ENCODE results near the gene KRT17.
A peak's percentile ranks its signal among the peaks of the same experiment; 100 is the strongest.
"Not testable (repeated sequence)": the region's sequence is repeated elsewhere in the genome, so short reads cannot be mapped to it uniquely, and the experiment has no call there.

The KRT17 gene

DNA sequence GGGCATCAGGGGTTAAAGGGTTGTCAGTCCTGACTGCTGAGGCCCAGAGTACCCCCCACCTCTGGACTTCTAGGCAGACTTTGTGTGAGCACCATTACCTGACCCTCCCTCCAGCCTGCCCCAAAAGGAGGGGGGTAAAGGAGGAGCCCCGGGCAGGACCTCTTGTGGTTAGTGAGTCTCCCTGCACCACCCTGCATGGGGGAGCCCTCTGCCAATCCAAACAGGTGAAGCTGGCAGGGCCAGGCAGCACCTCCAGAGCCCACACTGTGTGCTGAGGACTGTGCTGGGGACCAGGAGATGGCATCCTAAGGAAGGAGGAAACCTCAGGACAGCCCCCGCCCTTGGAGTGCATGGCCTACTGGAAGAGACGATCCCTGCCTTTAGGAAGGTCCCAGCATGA lies 35.1 kb downstream of the KRT17 start:
- DNase-seq: no peak

DNA sequence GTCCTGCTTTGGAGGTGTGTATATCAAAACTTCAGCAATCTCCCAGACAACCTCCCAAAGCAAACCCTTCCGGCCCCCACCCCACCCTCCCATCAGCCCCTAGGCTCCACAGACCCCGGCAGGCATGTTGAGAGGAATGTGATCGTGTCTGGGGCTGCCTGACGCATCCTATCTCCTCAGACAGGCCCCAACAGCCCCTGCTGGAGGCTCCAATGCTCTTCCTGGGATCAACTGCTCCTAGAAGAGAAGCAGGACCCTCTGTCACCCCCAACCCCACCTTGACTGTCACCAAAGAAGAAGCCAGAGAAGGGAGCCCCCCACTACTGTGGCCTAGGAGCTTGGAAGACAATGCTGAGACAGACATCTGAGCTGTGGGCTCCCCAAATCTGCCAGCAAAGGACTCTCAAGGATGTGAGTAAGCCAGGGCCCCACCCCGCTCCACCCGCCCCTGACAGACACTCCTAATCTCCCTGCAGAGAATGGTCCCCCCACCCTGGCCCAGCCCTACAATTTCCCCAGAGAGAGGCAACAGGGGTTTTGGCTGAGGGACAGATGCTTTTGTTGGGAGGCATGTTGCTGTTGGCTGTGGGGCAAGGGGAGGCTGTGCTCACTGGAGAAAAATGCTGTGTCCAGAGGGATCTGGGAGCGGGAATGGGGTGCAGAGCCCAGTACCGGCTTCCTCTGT lies 36.1 kb downstream of the KRT17 start:
- DNase-seq: no peak

DNA sequence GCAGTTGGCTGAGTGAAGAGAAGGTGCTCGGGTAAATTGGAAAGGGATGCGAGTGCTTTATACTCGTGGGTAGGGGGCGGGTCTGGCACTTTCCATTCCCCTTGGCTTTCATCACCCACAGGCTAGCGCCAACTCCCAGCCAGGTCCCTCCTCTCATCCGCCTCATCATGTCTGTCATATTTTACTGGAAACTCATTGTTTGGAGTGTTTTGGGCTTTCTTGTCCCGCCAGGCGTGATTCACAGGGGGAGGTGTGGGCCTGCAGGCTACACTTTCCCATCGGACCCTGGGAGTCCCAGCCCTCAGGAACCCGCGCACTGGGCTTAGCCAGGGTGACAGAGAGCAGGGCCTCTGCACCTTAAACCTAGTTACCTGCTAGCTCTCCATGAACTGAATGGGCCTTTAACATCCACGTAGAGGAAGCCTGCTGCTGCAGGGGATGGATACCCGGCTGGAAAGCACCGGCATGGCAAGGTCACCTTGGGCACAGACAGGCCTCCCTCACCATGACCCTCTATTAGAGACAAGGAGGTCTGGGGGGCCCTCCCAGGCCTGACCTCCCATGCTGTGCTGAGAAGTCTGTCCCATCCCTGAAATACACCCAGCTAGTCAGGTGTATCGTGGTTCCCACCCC lies 37.4 kb downstream of the KRT17 start, which contains the start of gene KRT14:
Gene KRT14 (minus strand): TSS at position 33 of the 633 bp plus-strand sequence. CDS start 61 bp downstream, outside the sequence.
- DNase-seq: no peak

DNA sequence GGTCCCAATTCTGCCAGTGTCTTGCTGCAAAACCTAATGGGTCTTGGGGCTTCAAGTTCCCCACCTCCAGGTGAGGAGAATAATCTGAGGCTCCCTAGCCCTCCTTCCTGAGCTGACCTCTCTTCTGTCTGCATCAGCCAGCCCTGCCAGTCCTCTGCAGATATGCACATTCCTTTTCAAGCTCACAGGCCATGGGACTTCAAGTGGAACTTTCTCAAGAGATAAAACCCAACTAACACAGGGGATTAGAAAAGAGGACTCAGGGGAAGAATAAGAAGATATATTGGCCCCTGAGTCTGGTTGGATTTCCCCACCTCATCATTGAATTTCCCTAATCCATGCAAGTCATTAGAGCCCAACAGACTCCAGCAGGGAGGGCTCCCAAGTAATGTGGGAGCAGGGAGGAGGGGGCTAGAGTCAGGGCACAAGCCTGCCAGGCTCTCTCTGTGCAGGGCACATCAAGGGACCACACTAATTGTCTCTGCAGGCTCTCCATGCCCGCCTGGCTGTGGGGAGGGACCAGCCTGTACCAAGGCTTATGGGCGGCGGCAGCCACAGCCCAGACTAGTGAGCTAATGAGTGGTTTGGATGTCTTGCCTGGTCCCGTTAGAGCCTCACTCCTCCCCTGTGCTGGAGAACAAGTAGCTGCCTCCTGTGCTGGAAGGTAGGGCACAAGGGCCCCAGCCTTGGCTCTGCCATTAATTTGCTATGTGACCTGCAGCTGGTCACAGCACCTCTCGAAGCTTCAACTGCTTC lies 38.9 kb downstream of the KRT17 start:
- peak; percentile 31 for DNase-seq

DNA sequence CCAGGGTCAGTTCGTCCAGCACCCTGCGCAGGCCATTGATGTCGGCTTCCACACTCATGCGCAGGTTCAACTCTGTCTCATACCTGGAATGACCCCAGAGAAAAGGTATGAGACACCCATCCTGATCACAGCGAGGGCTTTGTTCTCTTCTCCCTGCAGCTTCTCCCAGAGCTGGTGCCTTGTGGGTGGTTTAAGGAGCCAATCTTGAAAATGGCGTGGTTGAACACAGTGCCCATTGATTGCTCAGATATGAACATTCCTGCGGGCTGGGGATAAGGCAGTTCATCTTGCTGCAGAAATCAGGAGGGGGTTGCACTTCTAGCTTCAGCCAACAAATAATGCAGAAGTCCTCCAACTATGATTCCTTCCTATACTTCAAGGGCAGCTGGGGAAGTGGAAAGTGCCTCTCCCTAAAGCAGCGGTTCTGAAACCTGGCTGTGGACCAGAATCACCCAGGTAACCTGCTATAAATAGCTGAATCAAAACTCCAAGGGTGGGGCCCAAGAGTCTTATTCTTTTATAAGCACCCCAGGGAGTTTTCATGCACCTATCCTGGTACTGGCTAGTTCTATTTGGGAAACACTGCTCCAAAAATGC lies 39.9 kb downstream of the KRT17 start:
- DNase-seq: not testable (repeated sequence)

DNA sequence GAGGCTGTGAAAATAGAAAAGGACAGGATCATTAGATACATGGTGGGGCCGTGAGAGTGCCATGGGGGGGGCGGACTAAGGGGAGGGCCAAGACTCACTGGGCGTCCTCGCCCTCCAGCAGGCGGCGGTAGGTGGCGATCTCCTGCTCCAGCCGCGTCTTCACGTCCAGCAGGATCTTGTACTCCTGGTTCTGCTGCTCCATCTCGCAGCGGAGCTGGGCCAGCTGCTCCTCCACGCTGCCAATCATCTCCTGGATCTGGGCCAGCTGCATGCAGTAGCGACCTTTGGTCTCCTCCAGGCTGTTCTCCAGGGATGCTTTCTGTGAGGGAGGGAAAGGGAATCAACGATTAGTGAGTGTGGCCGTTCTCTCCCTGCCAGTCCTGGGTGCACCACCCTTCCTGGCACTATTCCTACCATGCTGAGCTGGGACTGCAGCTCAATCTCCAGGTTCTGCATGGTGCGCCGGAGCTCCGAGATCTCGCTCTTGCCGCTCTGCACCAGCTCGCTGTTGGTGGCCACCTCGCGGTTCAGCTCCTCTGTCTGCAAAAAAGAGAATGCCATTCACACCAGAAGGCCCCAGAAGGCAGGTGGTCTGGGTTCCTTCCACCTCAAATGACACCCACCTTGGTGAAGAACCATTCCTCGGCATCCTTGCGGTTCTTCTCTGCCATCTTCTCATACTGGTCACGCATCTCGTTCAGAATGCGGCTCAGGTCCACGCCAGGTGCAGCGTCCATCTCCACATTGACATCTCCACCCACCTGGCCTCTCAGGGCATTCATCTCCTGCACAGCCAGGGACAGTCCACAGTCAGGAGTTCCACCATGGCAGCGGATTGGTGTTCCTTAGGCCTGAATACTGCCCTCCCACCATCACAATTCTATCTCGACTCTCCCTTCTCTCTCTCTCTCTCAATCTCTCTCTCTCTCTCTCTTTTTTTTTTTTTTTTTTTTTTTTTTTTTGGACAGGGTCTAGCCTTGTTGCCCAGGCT lies 40.9 kb downstream of the KRT17 start:
- DNase-seq: peak; percentile 60

DNA sequence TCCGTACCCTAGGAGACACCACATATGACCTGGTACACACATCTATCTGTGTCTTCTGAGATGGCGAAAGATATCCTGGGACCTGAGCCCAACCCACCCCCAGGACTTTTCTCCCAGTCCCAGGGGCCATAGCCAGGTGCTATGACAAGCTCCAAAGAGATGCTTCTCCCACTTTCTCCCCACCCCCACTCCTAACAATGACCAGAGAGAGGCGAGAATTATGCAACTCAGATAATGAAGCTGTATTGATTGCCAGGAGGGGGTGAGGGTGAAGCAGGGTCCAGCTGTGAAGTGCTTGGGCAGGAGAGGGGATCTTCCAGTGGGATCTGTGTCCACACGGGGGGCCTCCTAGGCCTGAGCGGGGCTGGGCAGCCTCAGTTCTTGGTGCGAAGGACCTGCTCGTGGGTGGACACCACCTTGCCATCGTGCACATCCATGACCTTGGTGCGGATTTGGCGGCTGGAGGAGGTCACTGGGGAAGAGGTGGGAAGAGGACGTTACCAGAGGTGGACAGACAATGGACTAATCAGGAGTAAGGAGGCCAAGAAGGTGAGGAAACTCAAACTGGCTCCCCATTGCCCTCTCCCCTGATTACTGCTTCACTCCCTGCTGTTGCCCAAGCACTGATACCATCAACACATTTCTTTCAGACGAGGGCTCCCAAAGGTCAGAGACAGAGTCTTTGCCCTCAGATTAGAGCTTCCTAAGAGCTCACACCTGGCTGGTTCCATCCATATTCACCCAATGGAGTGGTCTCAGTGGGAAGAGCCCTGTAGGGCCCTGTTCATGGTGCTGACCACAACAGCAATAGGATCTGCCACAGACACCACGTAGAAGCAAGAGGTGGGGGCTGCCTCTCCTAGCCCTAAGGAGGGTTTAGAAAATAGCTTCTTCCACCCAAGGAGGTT lies 42.1 kb downstream of the KRT17 start:
- DNase-seq: not testable (repeated sequence)

DNA sequence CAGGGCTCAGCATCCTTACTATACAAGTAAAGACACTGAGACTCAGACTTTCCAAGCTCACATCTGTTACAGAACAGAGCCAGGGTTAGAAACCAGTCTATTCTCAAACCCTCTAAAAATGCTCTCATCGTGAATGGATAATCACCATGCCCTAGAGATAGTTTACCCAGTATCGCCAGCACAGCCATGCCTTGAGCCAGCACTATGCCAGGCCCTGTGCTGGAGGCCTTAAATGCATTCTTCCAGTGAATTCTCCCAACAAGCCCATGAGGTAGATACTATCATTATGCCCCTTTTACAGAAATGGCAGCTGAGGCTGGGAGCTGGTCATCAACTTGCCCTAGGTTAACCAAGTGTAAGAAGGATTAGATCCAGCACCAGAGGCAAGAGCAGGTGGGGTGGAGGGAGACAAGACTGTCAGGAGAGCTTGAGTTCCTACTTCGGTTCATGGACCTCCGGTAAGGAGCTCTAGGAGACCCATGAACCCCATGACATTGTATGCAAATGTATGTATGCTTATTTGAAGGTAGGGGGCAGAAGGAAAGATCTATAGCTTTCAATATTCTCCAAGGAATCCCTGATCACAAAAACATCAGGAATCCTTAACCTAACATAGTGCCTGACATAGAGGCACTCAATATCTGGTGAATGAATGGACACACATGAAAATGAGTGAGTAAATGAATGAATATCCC lies 42.9 kb downstream of the KRT17 start:
- DNase-seq: no peak

DNA sequence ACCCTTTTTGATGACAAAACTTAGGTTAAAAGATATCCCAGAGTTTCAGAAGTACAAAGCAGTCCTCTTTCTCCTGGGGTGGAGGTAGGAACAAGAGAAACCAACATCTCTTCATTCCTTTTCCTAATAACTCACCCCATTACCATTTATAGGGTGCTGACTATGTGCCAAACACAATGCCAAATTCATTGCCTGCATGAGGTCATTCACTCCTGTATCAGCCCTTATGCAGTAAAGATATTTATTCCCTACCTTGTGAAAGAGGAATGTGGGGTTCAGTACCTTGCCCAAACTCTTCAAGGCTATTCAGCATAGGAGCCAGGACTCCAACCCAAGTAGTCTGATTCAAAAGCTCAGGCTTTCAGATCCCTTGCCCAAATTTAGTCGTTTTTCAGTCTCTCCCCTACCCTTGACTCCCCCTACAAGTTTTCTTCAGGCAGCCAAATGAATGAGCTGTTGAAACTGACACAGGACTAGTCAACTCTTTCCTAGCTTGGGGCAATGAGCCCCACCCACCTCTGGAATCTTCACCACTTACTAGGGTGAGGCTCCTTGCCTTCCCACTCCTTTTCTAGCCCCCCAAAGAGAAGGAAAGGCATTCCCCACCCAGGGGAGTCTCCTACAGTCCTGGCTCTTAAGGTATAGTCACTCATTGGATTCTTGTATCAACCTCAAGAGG lies 43.5 kb downstream of the KRT17 start:
- no peak for DNase-seq

DNA sequence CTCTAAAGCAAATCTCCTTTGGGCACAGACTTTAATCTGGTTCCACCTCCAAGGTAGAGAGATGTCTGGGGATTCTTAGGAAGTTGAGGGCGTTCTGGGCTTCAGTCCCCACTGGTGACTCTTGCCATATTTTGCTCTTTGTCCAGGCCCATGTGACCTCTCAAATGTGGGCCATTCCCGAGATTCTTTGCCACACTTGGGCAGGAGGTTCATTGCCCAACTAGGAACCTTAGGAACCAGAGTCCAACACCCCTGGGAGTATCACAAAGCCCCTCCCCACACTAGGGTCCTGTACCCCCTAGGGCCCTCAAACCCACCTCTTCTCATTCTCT lies 44.2 kb downstream of the KRT17 start:
- DNase-seq: no peak

DNA sequence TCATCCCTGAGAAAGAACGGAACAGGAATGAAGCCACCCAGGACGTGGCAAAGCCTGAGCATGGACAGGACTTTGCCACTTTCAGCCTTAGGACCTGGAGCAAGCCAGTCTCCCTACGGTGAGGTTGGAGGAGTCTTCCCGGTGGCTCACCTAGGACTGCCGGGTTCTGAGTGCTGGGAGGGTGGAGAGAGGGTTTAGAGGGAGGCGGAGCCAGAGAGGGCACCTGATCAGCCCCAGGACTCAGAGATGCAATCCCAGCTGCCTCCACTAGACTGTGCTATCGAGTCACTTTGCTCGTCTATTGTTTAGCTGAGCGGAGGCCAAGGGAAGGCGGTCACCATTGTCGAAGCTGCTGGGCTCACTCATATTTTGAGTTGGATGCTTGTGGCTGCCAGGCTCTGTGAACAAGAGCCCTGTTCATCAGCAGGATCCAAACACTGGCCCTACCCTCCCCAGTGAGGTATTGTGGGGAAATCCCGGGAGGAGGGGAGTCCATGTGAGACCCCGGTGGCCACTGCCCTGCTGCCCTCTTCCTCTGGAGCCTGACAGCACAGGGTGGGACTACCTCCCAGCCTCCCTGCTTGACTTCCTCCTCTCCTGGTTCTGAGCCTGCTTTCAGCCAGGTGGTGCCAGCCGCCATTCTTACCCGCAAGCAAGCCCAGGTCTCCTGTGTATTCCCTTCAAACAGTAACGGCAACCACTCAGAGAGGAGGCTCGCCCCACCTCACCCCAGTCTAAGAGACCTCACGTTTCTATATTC lies 44.7 kb downstream of the KRT17 start:
- peak; percentile 94 for DNase-seq

DNA sequence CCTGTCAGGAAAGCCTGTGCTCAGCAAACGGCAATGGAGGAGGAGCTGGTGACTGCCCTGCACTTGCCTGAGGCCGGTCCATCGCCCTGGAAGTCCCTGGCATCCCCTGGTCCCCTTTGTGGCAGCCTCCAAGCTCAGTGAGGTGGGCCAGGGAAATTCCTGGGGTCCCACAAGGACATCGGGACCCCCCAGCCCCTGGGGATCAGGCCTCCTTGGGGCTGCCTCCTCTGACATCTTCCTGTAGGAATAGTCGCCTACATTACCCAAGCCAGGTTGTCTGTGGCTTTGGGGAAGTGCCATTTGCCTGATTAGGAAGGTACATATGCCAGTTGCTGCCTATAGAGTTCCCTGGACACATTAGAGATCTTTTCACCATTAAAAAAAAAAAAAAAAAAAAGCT lies 45.4 kb downstream of the KRT17 start:
- DNase-seq: peak; percentile 39

DNA sequence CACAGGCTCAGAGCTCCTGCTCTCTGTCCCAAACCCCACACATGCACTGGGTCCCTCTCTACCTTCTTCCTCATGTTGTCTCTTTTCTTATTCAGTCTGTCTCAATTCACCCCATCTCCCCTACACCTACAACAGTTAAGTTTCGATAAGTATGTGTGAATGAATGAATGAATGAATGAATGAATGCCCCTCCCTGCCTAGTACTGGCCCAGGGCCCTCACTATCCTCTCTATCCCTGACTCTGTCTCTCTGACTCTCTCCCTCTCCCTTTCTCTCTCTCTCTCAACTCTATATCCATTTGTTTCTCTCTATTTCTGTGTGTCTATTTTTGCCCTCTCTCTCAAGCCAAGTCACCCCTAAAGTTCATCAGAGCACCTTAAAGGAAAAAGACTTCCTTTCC lies 45.8 kb downstream of the KRT17 start:
- DNase-seq: no peak

DNA sequence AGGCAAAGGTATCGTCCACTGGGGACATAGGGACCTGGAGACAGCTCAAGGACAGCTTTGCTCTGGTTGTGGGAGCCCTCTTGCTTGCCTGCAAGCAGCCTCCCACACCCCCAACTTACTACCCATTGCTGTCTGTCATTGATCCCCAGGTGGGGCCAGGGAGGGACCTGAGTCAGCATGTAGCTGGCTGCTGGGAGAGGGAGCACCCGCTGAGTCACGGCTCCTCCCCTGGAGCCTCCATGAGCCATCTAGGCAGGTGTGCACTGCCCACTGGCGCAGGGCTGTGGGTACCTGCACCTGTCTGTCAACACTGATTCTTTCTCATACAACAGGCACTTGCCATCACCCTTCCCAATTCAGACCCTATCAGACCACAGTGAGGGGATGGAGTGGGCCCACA lies 47.6 kb downstream of the KRT17 start:
- DNase-seq: peak; percentile 75

DNA sequence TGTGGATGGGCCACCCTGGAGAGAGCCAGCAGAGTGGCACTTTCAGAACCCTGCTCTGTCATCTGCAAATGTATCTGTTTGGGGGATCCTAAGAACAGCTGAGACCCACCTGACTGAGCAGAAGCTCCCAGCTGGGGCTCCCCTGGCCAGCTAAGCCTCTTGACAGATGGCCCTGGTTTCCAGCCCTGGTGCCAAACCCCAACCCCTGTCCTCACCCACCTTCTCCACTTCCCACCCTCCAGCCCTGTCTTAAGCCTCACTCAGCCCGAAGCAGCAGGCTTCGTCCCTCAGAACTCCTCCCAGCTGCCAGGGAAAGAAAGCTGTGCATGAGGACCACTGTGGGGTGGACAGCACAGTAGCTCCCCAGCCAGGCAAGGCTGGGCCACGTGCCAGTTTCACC lies 49.0 kb downstream of the KRT17 start:
- DNase-seq: peak; percentile 47

DNA sequence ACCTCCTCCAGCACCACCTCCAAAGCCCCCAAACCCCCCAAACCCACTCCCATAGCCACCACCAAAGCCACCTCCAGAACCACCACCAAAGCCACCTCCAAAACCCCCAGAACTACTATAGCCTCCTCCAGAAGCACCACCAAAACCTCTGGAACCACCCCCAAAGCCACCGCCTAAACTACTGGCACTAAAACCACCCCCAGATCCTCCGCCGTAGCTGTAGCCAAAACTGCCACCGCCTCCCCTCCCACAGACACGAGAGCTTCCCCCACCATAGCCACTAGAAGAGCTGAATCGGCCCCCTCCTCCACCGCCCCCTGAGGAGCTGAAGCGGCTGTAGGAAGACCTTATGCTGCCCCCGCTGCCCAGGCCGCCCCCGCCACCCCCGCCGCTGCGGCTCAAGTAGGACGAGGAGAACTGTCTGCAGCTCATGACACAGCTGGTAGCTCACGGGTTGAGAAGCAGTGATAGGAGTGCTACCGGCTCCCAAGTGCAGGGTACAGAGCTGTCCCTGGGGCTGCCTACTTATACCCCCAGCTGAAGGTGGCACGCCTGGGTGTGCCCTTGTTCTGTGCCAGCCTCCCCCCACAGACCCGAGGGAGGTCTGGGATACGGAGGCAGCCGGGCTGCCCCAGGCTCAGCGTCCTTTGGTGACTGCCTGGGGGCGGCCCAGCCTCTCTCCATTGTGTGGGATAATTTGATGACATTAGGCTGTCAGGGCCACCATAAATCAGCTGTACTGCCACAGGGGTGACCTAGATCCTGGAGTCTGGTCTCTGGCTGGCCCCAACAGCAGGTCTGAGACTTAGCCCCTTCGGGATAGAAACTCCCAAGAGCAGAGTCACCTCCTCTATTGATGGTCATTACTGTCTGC lies 52.6 kb downstream of the KRT17 start, which contains the start of gene KRT9:
Gene KRT9 (minus strand): TSS at position 499 of the 874 bp plus-strand sequence. CDS start 67 bp downstream, at position 432.
- DNase-seq: peak; percentile 95
